GM10266 (cell line): ENCODE data around the gene RBM10.

Source experiments
- DNase-seq: peaks from one replicate; pipeline ENCODE4 v3.0.0; 2012; ENCODE audit errors: extremely low spot score
- CTCF ChIP-seq: IDR thresholded peaks from 2 replicates; pipeline ENCODE4 v1.5.1; 2012; ENCODE audit warnings: mild to moderate bottlenecking, low read depth; ENCODE audit not compliant: control insufficient read depth, insufficient read depth; ENCODE audit errors: missing control alignments

RBM10 gene

DNA sequence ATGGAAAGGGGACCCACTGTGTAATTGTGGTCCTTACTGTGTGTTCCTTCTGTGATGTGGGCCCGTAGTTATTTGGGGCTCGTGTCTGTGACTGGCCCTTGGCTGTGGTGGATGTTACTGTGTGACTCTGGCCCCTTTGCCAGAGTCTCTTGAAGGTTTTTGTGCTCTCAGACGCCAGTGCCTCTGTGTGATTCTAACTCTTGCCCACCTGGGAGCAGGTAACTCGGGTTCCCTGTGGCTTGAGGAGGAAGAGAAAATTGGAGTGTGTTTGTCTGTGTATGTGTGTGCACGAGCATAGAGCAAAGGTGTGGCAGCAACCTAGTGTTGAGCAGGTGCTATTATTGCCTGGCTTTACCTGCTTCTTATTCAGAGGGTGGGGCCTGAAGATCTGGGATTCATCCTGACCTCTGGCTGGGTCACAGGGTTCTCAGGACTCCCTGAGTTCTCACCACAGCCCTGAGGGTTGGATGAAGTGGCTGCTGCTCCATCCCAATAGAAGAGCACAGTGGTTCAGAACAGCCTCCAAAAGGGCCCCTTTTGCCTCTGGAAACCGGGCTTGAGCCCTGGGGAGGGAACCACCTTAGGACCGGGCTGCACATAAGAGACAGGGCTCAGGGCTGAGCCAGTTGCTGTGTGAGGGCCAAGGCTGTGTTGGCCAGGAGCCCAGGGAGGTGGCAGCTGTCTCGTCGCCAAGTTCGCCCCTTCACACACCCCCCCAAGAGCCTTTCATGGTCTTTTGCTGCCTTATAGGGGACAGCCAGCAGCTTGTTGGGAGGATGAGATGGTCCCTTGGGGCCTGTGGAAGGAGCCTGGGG is 1.3 kb downstream of the RBM10 start:
- DNase-seq: no peak
- no peak for TF ChIP-seq CTCF

GRCh38 chrX:47146936-47147859 is 2.2 kb downstream of the RBM10 start:
- TF ChIP-seq CTCF: no peak
- no peak for DNase-seq

DNA sequence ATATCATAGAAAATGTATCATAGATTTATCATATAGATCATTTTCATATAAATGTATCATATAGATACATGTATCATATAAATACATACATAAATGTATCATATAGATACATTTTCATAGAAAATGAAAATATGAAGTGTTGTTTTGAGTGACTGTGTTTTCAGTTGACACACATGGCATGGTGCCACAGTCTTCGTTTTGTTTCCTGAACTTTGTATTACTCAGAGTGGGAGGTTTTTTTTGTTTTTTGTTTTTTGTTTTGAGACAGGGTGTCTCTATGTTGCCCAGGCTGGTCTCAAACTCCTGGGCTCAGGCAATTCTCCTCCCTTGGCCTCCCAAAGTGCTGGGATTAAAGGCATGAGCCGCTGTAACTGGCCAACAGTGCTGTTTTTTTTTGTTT is 3.9 kb downstream of the RBM10 start:
- no peak for TF ChIP-seq CTCF
- DNase-seq: no peak

DNA sequence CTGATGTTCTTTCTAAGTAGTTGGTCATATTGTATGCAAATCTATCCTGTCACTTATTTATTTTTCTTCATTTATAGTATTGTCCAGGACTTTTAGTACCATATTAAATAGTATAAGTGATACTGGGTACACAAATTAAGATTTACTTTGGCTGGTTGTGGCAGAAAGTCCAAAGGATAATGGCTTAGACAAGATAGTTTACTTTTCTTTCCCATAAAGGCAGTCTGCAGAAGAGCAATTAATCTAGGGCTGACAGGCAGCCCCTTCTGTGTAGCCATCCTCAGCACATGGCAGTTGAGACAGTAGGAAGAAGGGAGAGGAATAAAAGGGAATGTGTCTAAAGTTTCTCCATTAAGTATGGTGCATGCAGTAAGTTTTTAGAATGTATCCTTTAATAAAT is 6.4 kb downstream of the RBM10 start:
- no peak for DNase-seq
- no peak for TF ChIP-seq CTCF

DNA sequence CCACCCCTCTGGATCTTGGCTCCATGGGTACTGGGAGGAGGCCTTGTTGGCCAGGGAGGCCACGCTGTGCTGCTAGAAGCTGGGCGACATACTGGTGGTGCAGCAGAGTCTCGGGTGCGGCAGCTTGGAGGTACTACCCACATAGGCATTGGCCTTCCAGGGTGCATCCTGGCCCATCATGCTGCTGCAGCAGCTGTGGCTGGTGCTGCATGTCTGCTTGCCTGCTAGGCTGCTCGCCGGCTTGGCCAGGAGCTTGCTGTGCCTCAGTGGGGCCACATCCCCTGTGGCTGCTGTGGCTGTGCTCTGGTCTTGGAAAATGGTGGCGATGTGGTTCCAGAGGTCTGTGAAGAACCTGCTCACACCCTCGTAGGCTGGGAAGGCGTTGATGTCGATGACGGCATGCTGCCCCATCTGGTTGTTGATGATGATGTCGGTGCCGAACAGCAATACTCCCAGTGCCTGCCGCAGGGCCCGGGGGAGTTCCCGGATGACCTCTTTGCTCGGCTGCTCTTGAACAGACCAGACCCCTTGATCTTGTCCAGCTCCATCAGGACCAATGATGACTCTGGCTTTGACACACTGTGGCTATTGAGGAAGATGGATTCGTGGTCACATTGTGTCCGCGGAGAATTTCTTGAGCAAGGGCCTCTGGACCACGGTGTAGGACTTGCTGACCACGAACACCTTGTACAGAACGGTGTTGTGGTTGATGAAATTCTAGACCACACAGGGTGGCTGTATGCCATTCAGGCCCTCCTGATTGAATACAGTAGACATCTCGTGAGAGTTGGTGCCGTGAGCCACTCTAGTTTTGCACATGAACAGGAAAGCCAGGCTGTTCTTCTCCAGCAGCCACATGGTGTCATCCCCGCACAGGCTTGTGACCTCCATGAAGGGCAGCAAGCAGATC is 11.8 kb downstream of the RBM10 start:
- no peak for TF ChIP-seq CTCF
- DNase-seq: no peak

- DNase-seq: no peak
- TF ChIP-seq CTCF: no peak
Observed at GRCh38 chrX:47158131-47158530, 13.1 kb downstream of the RBM10 start.
